WERI-Rb-1 (cell line): ENCODE results near the gene RAB11A.

ENCODE experiments used
- DNase-seq: peaks from one replicate; pipeline ENCODE4 v3.0.0-alpha.2; 2020
- H3K27ac ChIP-seq: fragments of 250-450 bp; sonication (Bioruptor Pico); 2 replicates; pipeline ENCODE4 v1.5.1; 2020; ENCODE audit warnings: mild to moderate bottlenecking, moderate library complexity
- H3K27me3 ChIP-seq: fragments of 250-450 bp; sonication (Bioruptor Pico); 2 replicates; pipeline ENCODE4 v1.5.1; 2021; ENCODE audit warnings: mild to moderate bottlenecking, low read depth, moderate library complexity; ENCODE audit not compliant: insufficient read depth, severe bottlenecking
- H3K36me3 ChIP-seq: fragments of 250-450 bp; sonication (Bioruptor Pico); 2 replicates; pipeline ENCODE4 v1.5.1; 2020; ENCODE audit warnings: mild to moderate bottlenecking, moderate library complexity
- H3K4me3 ChIP-seq: 2 replicates; pipeline ENCODE4 v1.5.1; 2011; ENCODE audit warnings: low read depth, mild to moderate bottlenecking, control low read depth, low read length
- H3K9me3 ChIP-seq: fragments of 250-450 bp; sonication (Bioruptor Pico); 2 replicates; pipeline ENCODE4 v1.5.1; 2021; ENCODE audit warnings: mild to moderate bottlenecking, moderate library complexity; ENCODE audit not compliant: severe bottlenecking
- TF ChIP-seq, protein P1 (sequence below): IDR thresholded peaks from 2 replicates; pipeline ENCODE4 v1.5.1; 2011; ENCODE audit warnings: low read depth, mild to moderate bottlenecking, control low read depth, inconsistent platforms, low read length

RAB11A gene

DNA sequence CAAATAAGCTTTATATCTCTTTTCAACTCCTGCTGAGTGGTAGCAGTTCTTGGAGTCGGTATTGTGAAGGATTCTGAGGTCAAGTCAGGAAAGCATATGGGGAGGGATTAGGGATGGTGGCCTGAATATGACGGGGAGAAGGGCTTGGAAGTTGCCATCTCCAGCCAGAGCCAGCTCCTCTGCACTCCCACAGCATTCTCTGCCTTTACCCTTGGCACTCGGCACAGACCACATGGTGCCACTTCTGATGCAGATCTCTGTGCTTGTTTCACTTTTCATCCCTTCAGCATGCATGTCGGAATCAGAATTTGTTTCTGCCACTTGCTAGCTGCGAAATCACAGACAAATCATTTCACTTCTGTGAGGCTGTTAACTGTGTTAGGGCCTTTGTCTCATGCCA lies 52.5 kb downstream of the RAB11A start:
- no peaks in the 10 kb centered on the region for H3K9me3 ChIP-seq
- DNase-seq = peak; percentile 72
- TF ChIP-seq, protein P1, sequence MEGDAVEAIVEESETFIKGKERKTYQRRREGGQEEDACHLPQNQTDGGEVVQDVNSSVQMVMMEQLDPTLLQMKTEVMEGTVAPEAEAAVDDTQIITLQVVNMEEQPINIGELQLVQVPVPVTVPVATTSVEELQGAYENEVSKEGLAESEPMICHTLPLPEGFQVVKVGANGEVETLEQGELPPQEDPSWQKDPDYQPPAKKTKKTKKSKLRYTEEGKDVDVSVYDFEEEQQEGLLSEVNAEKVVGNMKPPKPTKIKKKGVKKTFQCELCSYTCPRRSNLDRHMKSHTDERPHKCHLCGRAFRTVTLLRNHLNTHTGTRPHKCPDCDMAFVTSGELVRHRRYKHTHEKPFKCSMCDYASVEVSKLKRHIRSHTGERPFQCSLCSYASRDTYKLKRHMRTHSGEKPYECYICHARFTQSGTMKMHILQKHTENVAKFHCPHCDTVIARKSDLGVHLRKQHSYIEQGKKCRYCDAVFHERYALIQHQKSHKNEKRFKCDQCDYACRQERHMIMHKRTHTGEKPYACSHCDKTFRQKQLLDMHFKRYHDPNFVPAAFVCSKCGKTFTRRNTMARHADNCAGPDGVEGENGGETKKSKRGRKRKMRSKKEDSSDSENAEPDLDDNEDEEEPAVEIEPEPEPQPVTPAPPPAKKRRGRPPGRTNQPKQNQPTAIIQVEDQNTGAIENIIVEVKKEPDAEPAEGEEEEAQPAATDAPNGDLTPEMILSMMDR = no peak
- peak overlapping the region; percentile 28 for H3K4me3 ChIP-seq
- H3K27ac ChIP-seq = peak overlapping the region; percentile 75
- no peaks in the 10 kb centered on the region for H3K27me3 ChIP-seq
- H3K36me3 ChIP-seq = no peaks in the 10 kb centered on the region

DNA sequence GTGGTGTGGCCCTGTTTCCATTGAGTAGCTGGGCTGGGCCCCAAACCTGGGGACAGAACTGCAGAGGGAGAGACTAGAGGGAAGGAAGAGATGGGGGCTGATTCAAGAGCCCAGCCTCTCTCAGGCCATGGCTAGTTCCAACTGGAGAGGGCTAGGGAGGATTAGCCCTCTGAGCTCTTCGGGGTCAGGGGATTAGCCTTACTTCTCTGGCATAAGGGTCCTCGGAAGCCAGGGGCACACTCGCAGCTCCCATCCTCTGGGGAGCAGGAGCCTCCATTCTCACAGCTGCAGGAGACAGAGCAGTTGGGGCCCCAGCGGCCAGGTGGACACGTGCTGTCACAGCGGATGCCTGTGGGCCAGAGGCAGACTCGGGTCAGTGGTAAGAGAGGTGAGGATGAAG lies 53.3 kb downstream of the RAB11A start:
- TF ChIP-seq, protein P1 = no peak
- peak; percentile 72 for DNase-seq
- H3K27ac ChIP-seq = peak overlapping the region; percentile 75

DNA sequence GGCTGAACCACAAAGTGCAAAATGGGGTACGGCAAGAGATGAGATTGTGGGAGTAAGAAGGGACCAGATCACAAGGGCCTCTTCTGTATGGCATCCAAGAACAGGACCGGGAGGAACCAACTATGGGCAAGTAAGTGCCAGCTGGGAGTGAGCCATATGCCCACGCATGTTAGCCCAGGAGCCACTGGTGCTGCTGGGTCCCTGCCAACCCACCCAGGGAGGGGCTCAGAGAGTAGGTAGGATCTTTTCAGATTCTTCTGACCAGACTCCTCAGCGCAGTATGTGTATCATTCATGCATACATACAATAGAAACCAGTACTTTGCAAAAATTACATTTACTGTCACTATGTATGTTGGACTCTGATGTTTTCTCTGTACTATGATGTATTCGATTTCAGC lies 54.0 kb downstream of the RAB11A start:
- no peaks in the 10 kb centered on the region for H3K9me3 ChIP-seq
- no peaks in the 10 kb centered on the region for H3K36me3 ChIP-seq
- H3K4me3 ChIP-seq = peak overlapping the region; percentile 28
- no peaks in the 10 kb centered on the region for H3K27me3 ChIP-seq
- no peak for DNase-seq
- H3K27ac ChIP-seq = peak overlapping the region; percentile 75
- TF ChIP-seq, protein P1 = no peak

More for the DNA sequence above, 53.3 kb downstream of the RAB11A start:
- H3K27me3 ChIP-seq = no peaks in the 10 kb centered on the region
- no peaks in the 10 kb centered on the region for H3K9me3 ChIP-seq
- no peaks in the 10 kb centered on the region for H3K36me3 ChIP-seq
- H3K4me3 ChIP-seq = peak overlapping the region; percentile 28

DNA sequence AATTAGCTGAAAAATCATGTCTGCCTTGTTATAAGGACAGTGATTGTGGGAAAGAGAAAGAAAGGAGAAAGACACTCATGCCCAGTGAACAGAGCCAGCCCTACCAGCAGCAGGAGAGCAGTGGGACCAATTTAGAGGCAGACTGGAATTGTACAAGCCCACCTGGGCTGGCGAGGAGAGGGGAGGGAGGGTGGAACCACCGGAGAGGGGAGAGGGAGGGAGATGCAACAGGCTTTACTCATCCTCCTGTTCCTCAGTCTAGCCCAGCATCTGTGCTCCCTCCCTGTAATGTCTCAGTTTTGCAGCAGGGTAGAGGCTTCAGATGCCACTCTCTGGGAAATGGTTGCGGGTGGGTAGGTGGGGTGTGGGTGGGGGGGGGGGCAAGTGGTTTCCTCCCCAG lies 54.7 kb downstream of the RAB11A start:
- Histone ChIP-seq H3K27ac (peak overlapping the region; percentile 16; the same call in 1 of the 2 replicates), H3K4me3 (no peak overlapping the region), H3K27me3 (no peaks in the 10 kb centered on the region), H3K36me3 (no peaks in the 10 kb centered on the region), H3K9me3 (no peaks in the 10 kb centered on the region)
- TF ChIP-seq, protein P1 = no peak
- no peak for DNase-seq

DNA sequence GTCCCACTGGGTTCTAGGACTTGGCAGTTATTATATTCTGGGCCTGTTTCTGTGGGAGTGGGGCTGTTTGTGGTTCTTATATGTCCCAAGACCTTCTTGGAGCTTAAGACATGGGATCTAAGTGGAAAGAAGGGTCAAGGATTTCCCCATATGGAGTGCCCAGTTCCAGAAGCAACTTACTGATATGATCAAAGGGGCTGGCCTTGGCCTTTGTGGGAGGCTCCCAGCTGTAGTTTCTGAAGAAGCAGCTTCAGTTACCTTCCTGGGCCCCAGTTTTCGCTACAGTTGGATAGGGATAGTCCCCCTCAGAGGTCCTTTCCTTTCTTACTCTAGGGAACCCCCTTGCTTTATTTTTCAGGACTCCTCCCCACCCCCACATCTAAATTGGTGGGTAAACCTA lies 56.0 kb downstream of the RAB11A start:
- TF ChIP-seq, protein P1 = no peak
- no peak overlapping the region for H3K27ac ChIP-seq
- H3K9me3 ChIP-seq = no peaks in the 10 kb centered on the region
- H3K36me3 ChIP-seq = no peaks in the 10 kb centered on the region
- DNase-seq = no peak
- H3K27me3 ChIP-seq = no peaks in the 10 kb centered on the region
- no peak overlapping the region for H3K4me3 ChIP-seq

DNA sequence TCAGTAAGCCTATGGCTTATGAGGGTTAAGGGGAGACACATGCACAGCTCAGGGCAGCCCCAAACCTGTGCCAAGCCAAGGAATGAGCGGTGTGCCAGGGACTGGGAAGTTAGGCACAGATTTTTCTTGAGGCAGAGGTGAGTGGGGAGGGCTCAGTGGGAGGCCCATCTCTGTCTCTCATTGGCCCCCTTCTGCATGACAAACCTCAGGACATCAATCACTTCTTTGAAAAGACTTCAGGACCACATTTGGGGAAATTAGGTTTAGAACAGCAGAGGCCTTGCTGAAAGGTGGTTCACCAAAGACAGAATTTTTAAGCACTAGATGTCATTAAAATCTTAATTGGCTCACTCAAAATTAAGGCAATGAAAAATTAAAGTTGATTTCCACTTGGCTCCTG lies 57.2 kb downstream of the RAB11A start:
- H3K27me3 ChIP-seq = no peaks in the 10 kb centered on the region
- H3K9me3 ChIP-seq = no peaks in the 10 kb centered on the region
- H3K4me3 ChIP-seq = no peak overlapping the region
- H3K27ac ChIP-seq = no peak overlapping the region
- H3K36me3 ChIP-seq = no peaks in the 10 kb centered on the region
- TF ChIP-seq, protein P1 = no peak
- DNase-seq = no peak
